Right lobe of liver (tissue), 4 donors: Measurements from ENCODE around the gene ASH1L.

Source experiments
- CTCF ChIP-seq, 4 donors: fragments of 200-600 bp in 3 of 4; fragments of 450-650 bp in 1 of 4; IDR thresholded peaks; one replicate each; pipeline versions ENCODE4 v1.5.1 to v1.8.0; 2016 to 2022; ENCODE audit warnings: antibody characterized with exemption in 4 of 4, mild to moderate bottlenecking in 2 of 4
- POLR2A ChIP-seq: fragments of 450-650 bp; IDR thresholded peaks from one replicate; pipeline ENCODE4 v1.6.1; 2017; ENCODE audit warnings: antibody characterized with exemption, mild to moderate bottlenecking
- donor health status: DM: no; HTN: no; CAD: no.
- donor health status: DM: no; HTN: no; CAD: no.
- donor health status: DM: no; HTN: yes; CAD: no.

GRCh38 chr1:155295942-155296267, 266.7 kb downstream of the ASH1L start:
- no peak for TF ChIP-seq CTCF (IDR thresholded peaks at IDR 0.05)
- TF ChIP-seq POLR2A, result no peak
